HG03457 (cell line): ENCODE data around the gene LYPD3.
"Not testable (repeated sequence)": the region's sequence is repeated elsewhere in the genome, so short reads cannot be mapped to it uniquely, and the experiment has no call there.

ENCODE experiments used
- ATAC-seq: cut with Tn5 transposase; IDR thresholded peaks from one replicate; pipeline ENCODE4 v1.9.1; 2021; ENCODE audit warnings: moderate number of reproducible peaks; ENCODE audit not compliant: unreplicated experiment

Gene LYPD3

DNA sequence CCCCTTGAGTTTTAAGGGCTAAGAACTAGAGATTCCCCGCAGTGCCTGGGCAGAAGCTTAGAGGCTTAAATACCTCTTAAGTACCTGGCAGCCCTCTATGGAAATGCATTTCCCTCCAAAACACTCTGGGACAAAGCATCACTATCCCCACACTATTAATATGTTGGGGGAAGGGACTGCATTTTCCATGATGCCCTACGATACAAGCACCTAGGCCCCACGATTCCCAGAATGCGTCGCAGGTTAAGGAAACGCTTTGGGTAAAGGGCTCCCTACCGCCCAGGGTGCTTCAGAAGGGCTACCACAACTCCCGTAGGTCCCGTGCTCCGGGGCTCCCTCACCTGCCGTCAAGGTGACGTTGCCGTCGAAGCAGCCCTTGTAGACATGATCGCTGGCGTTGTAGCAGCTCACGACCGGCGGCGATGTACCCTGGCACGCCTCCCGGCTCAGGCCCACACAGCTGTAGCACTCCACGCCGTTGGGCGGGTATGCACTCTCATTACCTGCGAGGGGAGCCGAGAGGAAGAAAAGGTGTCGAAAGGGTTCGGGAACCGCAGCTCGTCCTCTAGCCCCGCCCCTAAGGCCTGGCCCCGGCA, 2.5 kb downstream of the LYPD3 start:
- no peak for ATAC-seq

DNA sequence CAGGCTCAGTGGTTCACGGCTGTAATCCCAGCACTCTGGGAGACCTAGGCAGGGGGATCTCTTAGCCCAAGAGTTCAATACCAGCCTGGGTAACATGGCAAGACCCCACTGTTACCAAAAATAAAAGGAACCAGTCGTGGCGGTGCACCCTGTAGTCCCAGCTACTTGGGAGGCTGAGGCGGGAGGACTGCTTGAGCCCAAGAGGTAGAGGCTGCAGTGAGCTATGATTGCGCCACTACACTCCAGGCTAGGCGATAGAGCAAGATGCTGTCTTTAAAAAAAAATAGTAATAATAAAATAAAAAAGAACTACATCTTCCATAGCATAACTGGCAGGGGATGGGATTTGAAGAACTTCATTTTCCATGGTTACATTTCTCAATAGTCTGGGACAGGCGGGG, 3.0 kb downstream of the LYPD3 start:
- ATAC-seq: no peak

DNA sequence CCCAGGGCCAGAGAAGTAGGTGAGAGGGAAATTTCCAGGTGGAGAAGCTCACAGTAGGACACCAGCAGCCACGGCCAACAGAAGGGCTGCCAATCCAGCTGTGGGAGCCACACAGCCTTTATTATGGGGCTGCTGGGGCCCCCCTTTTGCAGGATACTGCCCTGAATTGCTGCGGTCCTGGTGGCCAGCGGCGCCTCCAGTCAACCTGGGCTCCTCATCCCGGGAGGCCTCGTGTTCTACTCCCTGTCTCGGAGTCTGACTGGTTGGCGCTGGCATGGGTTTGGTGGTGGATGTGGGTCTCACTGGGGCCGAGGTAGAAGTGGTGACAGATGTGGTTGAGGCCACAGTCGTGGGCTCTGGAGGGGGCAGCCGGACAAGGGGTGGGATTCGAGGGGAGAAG, 4.1 kb downstream of the LYPD3 start:
- ATAC-seq: no peak

DNA sequence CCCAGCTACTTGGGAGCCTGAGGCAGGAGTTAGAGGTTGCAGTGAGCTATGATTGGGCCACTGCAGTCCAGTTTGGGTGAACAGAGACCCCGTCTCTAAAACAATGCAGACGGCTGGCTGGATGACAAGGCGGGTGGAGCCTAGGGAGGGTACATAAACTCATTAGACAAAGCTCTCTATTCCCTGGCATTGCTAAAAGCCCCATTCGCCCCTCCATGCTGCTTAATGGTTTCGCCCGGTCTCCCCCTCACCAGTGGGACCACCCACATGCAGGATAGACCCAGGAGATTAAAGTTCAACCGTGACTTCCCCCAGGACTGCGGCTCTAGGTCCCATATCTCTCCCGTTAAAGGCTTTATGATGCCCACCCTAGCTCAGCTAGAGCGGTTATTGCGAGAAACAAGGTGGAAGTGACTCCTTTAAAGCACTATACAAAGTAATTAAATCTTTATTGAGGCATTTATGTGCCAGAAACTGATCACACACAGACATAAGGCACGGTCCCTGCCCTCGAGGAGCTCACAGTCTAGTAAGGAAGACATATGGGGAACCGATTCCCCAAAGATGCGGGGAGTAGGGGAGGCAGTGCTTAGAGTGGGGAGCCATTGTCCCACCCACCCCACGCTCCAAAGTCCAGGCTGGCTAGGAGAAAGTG, 4.9 kb downstream of the LYPD3 start:
- ATAC-seq: no peak

DNA sequence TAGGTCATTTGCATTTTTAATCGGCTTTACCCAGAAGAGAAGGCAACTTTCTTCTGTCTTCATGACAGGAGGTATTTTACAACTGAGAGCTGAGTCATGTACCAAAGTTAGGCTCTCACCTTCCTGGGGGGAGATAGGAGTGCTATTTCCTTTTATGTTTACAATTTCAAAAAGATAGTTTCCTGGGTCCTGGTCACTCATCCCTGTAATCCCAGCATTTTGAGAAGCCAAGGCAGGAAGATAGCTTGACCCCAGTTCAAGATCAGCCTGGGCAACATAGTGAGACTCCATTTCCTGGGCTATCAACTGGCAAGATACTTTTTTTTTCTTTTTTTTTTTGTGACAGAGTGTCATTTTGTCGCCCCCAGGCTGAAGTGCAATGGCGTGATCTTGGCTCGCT, 7.6 kb downstream of the LYPD3 start:
- no peak for ATAC-seq

DNA sequence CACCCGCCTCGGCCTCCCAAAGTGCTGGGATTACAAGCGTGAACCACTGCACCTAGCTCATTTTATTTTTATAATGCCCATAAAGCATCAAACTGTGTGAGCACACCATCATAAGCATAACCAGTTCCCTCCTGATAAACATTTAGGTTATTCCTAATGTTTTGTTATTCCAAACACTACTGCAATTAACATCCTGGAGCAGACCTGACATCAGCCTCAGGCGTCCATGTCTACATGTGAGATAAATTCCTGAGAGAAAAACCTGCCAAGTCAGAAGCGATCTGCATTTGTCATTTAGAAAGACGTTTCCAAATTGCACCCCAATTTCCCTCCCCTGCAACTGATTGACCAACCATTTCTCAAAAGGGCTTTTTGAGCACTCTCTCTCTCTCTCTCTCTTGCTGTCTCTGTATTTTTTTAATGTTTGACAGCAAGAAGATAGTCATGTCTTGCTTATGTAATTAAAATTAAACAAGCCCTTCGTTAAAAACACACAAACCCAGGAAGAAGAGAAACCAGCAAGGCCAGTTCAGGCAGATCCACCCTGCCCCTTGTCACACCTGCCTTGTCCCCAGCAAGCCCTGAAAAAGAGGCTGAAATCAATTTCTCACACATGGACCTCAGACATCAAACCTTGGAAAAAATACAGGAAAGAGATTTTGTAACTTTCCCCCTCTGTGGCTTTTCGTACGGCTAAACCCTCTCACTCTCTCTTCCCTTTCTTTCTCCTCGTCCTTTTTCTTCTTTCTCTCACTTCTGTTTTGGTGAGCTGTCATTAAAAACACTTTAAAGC, 9.9 kb downstream of the LYPD3 start:
- no peak for ATAC-seq

DNA sequence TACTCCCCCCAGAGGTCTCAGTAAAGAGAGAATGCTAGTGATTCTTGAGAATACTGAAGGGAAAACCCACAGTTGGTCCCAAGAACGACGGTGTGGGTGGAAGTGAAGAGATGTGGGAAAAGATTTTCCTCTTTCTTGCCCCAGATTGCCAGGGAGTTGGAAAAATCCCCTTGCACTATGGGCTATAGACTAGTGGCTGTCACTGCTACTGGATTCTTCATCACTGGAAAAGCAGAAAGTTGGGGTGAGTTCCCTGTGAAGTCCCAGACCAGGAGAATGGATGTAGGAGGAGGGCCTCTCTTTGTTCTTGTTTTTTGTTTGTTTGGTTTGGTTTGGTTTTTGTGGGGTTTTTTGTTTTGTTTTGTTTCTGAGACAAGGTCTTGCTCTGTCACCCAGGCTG, 11.4 kb downstream of the LYPD3 start:
- no peak for ATAC-seq

DNA sequence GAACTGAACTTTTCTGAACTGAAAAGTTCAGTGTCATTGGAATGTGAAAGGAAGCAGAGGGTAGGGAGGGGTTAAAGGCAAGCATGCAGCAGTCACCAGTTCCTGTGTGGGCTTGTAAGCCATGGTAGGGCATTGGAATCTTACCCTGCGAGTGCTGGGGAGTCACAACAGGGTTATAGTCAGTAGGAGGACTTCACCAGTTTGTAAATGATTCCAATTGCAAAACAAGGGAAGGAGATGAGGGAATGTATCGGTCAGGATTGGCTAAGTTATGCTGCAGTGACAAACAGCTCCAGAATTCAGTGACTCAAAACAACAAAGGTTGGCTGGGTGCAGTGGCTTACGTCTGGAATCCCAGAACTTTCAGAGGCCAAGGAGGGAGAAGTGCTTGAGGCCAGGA, 12.8 kb downstream of the LYPD3 start:
- ATAC-seq: no peak

DNA sequence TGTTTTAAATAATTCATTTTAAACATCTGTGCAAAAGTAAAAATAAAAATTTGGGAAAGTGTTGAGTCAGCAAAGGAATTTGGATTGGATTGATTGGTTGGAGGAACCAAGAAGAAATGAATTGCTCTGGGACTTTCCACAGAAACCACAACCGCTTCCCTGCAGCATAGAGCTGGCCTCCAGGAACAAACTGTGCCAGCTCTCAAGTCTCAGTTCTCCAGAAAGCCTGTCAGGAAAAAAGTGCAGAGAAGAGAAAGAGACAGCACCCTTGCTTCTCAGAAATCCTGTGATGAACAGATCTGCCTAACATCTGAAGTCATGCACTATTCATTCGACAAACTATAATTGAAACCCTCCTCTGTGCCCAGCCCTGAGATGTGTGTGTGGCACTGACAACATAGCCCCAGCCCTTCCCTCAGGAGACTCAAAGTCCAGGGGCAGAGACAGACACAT, 14.8 kb downstream of the LYPD3 start:
- ATAC-seq: no peak

DNA sequence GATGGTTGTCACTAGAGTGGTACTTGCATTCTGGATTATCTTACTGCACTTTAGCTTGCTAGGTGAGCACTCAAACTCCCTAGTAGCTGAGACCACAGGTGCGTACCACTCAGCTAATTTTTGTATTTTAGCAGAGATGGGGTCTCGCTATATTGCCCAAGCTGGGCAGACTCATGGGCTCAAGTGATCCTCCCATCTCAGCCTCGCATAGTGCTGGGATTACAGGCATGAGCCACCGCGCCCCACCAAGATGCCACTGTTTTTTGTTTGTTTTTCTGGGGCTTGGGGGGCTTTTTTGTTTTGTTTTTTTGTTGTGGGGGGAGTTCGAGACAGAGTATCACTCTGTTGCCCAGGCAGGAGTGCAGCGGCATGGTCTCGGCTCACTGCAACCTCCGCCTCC, 17.8 kb downstream of the LYPD3 start:
- no peak for ATAC-seq

DNA sequence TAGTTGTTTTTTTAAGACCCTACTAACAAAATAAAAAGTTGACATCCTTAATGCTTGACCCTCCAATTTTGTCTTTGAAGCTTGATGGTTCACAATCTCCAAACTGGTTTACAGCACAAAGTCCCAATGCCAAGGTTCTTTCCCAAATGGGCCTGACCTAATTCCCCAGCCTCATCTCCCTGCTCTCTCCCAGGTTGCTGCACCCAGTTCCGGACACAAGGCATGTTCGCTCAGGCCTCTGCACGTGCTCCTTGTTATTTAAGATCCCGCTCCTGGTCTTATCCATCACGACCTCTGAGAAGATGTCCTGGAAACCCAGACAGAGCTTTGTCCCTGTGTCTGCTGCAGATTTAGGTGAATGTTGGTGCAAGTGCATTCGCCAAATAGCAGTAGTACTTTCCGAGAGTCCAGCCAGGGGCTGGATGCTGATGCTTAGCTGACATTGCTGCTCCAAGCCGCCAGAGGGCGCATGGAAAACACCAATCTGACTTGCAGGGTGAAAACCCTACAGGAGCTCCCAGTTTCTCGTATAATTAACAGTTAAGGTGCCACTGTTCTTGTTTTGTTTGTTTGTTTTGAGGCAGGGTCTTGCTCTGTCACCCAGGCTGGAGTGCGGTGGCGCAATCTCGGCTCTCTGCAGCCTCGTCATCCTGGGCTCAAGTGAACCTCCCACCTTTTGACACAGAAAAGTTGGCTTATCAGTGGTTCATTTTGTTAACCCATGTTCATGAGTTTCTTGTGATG, 18.5 kb downstream of the LYPD3 start:
- no peak for ATAC-seq

DNA sequence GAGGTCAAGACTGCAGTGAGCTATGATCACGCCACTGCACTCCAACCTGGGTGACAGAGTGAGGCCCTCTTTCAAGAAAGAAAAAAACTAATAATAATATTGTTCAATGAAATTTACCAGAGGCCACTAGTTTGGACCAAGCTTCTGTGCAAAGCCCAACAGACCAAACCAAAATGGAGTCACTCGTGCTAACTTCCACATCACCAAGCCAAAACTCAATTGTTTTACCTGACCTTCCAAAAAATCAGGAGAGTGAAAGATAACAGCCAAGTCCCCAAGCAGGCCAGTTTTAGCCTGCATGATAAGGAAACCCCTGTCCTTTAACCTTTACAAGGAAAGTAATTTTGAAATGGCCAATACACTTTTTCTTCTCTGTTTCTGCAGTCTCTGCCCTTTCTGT, 20.0 kb downstream of the LYPD3 start:
- ATAC-seq: no peak

DNA sequence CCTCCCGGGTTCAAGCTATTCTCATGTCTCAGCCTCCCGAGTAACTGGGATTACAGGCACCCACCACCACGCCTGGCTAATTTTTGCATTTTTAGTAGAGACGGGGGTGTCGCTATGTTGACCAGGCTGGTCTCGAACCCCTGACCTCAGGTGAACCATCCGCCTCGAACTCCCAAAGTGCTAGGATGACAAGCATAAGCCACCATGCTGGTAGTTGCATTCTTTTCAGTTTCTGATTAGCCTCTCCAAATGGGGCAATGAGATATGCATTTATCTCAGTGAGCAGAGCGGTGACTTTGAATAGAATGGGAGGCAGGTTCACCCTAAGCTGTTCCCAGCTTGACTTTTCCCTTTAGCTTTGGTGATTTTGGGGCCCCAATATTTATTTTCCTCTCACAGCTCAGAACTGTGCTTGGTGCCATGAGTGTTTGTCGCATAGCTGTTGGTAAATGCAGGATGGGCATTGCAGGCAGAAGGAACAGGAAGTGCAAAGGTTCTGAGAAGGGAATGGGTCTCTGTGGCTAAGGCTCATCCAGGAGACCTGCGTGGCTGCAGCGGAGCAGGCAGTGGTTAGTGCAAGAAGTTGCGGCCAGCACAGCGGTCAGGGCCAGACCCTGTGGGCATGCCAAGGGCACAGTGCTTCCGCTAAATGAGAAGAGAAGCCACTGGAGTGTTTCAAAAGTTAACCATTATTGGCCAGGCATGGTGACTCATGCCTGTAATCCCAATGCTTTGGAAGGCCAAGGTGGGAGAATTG, 20.7 kb downstream of the LYPD3 start:
- ATAC-seq: no peak

DNA sequence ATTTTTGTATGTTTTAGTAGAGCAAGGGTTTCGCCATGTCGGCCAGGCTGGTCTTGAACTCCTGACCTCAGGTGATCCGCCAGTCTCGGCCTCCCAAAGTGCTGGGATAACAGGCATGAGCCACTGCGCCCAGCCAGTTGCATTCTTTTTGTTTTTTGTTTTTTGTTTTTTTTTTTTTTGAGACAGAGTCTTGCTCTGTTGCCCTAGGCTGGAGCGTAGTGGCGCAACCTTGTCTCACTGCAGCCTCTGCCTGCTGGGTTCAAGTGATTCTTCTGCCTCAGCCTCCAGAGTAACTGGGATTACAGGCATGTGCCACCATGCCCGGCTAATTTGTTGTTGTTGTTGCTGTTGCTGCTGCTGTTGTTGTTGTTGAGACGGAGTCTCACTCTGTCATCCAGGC, 21.3 kb downstream of the LYPD3 start:
- ATAC-seq: not testable (repeated sequence)

DNA sequence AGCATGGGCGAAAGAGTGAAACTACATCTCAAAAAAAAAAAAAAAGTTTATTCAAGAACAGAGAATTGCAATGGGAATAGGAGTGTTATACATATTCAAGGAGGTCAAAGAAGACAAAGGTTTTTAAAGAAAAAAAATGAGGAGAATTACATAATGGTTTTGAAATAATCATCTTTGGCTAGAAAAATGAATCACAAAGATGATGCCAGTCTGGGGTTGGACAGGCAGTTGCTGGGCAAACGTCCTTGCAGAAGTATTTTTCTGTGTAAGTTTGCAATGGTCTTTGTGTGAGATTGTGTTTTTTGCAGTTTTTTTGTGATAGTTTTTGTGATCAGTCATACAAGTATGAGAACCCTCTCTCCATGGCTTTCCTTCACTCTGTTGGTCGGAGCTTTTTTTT, 23.7 kb downstream of the LYPD3 start:
- ATAC-seq: no peak

DNA sequence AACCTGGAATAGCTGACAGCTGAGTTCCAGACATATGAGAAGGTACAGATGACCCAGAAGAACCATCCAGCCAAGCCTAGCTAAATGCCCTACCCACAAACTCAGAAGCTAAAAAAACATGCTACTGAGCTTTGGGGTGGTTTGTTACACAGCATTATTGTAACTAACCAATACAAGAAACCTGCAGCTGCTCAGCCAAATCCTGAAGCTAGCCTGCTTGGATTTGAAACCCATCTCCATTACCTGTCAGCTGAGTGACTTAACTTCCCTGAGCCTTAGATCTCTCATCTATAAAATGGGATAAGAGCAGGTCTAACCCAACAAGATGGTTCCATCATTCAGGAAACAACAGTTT, 25.7 kb downstream of the LYPD3 start:
- ATAC-seq: no peak

DNA sequence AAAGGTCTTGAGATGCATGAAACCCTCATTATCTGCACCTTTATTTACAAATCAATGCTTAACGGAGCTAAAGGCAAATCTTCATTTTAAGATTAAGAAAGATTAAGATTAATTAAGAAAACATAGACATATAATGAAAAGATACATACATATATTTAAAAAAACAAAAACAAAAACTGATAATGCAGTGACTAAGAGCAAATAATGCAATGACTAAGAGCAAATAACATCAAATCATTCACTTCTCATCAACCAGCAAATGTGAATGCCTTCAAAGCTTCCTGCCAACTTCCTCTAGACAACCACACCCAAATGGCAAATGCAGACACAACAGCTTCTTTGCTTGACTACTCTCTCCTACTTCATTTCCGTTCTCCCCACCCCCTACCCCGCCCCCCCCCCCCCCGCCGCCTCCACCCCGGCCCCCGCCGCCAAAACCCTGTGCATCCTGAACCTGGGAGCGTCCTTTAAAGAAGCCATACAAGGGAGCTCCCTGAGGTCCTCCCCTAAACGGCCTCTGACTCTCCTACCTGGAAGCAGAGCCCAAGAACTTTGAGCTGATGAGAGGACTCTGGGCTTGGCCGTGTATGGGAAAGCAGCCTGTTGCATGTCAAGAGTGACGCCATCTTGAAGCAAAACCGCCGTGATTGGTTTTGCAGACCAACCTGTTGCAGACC, 26.2 kb downstream of the LYPD3 start:
- ATAC-seq: no peak

DNA sequence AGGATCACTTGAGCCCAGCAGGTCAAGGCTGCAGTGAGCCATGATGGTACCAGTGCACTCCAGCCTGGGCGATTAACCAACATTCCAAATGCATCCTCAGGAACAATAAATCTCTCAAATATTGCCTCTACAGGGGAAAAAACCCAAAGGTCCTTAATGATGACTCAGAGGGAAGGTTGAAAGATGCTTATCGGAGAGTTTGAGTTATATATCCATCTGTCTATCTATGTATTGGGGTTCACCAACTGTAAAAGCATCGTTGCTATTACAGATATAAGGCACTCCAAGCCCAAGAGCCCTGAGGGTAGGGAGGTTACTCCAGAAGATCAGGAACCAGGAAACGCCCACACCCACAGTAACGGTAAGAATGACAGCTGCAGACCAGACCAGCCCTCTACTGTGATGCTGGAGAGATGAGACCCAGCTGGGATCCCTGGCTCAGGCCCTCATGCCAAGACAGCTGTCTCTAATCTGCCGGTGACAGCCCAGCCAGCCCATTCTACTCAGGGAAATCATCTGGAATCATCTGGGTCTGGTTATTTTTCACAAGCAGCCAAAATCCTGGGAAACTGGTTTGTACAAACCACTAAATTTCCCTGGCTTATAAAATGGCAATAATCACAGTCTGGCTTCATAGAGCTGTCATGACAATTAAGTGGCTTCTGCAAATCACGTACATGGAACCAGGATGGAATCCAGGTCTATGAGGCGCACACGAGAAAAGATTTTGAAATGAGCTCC, 26.9 kb downstream of the LYPD3 start:
- no peak for ATAC-seq

DNA sequence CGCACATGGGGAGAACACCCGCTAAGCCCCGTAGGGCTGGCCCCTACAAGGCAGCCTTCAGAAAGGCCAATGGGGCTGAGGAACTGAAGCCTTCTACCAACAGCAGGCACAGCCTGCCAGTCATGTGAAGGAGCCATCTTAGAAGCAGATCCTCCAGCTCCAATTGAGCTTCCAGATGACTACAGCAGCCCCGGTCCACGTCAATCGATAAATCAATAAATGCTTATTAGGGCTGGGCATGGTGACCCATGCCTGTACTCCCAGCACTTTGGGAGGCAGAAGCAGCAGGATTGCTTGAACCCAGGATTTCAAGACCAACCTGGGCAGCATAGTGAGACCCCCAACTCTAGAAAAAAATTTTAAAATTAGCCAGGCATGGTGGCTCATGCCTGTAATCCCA, 27.7 kb downstream of the LYPD3 start:
- ATAC-seq: no peak

DNA sequence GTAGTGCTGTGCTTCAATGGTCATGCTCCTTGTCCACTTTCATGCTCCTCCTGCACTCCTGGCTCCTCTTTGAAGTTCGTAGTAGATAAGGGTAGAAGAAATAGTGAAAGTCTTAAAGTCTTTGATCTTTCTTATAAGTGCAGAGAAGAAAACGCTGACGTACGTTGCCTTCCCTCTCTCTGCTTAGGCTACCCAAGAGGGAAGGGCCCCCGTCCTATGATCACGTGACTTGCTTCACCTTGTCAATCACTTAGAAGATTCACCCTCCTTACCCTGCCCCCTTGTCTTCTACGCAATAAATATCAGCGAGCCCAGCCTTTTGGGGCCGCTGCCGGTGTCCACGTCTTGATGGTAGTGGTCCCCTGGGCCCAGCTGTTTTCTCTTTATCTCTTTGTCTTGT, 28.1 kb downstream of the LYPD3 start:
- not testable (repeated sequence) for ATAC-seq
